Bronchial epithelial cell (primary cell): ENCODE measurements around the gene BMI1. TPM values are rescaled to one million over a fixed set of nuclear protein-coding genes. Genes with fewer than 3 reads are reported as not detected.

ENCODE experiments used
- DNase-seq: peaks from one replicate; pipeline ENCODE4 v3.0.0-alpha.2; 2010; ENCODE audit warnings: low read depth
- FAIRE-seq: peaks from 2 replicates; lab custom pipeline; 2011; peaks lifted over from hg19 to GRCh38; lab: Jason Lieb, UNC
- H3K27me3 ChIP-seq: 2 replicates; pipeline ENCODE4 v1.5.1; 2011; ENCODE audit warnings: low read length; ENCODE audit not compliant: control insufficient read depth, insufficient read depth
- H3K36me3 ChIP-seq: 2 replicates; pipeline ENCODE4 v1.5.1; 2011; ENCODE audit warnings: low read length; ENCODE audit not compliant: control insufficient read depth, insufficient read depth
- H3K4me3 ChIP-seq: 2 replicates; pipeline ENCODE4 v1.5.1; 2011; ENCODE audit warnings: mild to moderate bottlenecking, low read depth, low read length, control low read depth
- total RNA-seq: library from RNA; depleted of rRNA; stranded (reverse); fragments of >200 nt; gene quantifications from 2 replicates; pipeline ENCODE4 v1.2.1, GENCODE V29; 2014
- TF ChIP-seq, protein P1 (sequence below): IDR thresholded peaks from 2 replicates; pipeline ENCODE4 v1.5.1; 2011; ENCODE audit warnings: mild to moderate bottlenecking, moderate library complexity, low read length, control low read depth, inconsistent platforms; ENCODE audit not compliant: insufficient read depth, severe bottlenecking

Gene BMI1
- 20.4 and 35.5 TPM in 2 replicates for total RNA-seq

DNA sequence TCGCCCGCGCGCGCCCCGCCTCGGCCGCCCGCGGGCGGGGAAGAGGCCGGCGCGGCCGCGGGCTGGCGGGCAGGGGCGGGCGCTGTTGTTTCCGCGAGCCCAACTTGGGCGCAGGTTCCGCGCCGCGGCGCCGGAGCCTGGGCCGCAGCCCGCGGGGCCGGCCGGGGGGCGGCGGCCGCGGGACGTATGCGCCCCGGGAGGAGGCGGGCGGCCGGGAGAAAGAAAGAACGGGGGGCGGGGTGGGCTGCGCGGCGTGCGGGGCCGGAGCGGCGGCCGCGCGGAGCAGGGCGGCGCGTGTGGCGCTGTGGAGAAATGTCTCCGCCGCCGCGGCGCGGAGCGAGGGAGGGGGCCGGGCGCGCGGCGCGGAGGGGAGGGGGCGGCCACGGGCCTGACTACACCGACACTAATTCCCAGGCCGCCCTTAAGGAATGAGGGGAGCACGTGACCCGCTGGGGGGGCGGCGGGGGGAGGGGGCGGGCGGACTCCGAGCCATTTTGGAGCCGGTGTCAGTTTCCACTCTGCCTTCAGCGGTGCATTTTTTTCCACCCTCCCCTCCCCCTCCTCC lies at the start of gene BMI1:
BMI1 (plus strand) TSS at position 509 of the 565 bp plus-strand sequence. CDS start 5,351 bp downstream, outside the sequence.
- no peaks in the 10 kb centered on the region for H3K36me3 ChIP-seq
- TF ChIP-seq, protein P1, sequence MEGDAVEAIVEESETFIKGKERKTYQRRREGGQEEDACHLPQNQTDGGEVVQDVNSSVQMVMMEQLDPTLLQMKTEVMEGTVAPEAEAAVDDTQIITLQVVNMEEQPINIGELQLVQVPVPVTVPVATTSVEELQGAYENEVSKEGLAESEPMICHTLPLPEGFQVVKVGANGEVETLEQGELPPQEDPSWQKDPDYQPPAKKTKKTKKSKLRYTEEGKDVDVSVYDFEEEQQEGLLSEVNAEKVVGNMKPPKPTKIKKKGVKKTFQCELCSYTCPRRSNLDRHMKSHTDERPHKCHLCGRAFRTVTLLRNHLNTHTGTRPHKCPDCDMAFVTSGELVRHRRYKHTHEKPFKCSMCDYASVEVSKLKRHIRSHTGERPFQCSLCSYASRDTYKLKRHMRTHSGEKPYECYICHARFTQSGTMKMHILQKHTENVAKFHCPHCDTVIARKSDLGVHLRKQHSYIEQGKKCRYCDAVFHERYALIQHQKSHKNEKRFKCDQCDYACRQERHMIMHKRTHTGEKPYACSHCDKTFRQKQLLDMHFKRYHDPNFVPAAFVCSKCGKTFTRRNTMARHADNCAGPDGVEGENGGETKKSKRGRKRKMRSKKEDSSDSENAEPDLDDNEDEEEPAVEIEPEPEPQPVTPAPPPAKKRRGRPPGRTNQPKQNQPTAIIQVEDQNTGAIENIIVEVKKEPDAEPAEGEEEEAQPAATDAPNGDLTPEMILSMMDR = no peak
- FAIRE-seq (no peak), DNase-seq (no peak)
- peaks cover 17% of the 10 kb centered on the region for H3K27me3 ChIP-seq
- H3K4me3 ChIP-seq = peak within 1 kb of the TSS; percentile 78

DNA sequence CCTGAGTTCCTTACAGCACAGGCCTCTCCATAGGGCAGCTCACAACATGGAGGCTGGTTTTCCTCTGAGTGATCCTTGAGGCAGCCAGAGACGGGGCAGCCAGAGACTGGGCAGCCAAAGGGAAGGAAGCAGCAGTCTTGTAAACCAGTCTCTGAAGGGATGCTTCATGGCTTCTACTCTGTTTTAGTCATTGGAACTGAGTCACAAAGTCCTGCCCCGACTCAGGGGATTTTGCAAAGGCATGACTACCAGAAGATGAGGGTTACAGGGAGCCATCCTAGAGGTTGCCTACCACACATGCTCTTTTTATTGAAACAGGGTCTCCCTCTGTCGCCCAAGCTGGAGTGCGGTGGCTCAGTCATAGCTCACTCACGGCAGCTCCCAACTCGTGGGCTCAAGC lies 49.1 kb upstream of the BMI1 start:
- no peak overlapping the region for H3K4me3 ChIP-seq
- TF ChIP-seq, protein P1 = no peak
- no peaks in the 10 kb centered on the region for H3K27me3 ChIP-seq
- FAIRE-seq = peak; percentile 64
- peak; percentile 26 for DNase-seq
- H3K36me3 ChIP-seq = no peaks in the 10 kb centered on the region

DNA sequence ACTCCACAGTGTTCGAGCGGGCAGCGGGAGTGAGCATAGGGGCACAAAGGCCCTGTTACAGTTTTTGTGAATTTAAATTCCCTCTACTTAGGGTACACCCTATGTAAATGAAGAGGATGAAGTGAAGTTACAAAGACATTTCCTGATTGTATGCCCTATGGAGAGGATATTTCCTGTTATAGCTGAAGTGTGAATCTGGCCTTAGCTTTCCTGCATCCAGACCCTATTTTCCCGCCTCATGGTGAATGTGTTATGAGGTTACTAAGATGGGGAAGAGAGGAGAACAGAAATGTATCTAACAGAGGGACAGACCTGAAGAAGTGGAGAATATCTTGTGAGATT lies 42.5 kb upstream of the BMI1 start:
- Histone ChIP-seq H3K36me3 (no peaks in the 10 kb centered on the region), H3K27me3 (no peaks in the 10 kb centered on the region), H3K4me3 (no peak overlapping the region)
- FAIRE-seq (no peak), DNase-seq (no peak)
- TF ChIP-seq, protein P1 = no peak

DNA sequence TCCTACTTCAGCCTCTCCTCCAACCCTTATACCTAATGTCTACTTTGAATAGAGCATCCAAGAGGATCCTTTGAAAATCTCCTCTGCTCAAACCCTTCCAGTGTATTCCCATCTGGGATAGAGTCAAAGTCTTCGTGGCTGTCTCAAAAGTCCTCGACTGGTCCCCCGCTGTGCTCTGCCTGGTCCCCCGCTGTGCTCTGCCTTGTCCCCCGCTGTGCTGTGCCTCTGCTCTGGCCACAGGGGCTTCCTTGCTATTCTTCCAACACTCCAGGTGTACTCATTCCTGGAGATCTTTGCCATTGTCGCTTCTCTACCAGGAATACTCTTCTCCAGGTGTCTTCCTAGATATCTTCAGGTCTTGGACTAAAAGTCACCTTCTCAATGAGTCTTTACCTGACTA lies 40.8 kb upstream of the BMI1 start:
- DNase-seq = no peak
- FAIRE-seq = no peak
- H3K4me3 ChIP-seq = no peak overlapping the region
- H3K36me3 ChIP-seq = no peaks in the 10 kb centered on the region
- H3K27me3 ChIP-seq = no peaks in the 10 kb centered on the region
- TF ChIP-seq, protein P1 = no peak

DNA sequence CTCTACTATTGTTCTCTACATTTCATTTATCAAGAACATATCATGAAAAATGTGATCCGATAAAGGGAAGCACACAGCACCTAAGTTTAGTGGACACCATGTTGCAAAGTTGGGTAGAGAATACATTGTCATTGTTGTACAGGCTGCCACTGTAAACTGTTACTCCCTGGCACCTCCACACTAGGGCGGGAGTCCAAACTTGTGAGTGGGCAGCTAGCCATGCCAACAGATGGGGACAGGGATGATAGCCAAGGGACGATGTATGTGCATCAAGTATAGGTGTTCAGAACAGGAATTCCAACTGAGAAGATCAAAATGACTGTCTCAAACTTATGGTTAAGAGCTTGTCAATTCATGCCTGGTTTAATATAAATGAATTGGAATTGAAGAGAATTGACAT lies 35.8 kb upstream of the BMI1 start:
- peak; percentile 7 for FAIRE-seq
- Histone ChIP-seq H3K27me3 (no peaks in the 10 kb centered on the region), H3K4me3 (no peak overlapping the region), H3K36me3 (no peaks in the 10 kb centered on the region)
- no peak for DNase-seq
- TF ChIP-seq, protein P1 = no peak
